GM19240 (cell line): ENCODE data around the gene ERAS.
"Not testable (repeated sequence)": the region's sequence is repeated elsewhere in the genome, so short reads cannot be mapped to it uniquely, and the experiment has no call there.

ENCODE experiments used
- DNase-seq: peaks from one replicate; pipeline ENCODE4 v3.0.0; 2011; ENCODE audit warnings: low spot score; ENCODE audit not compliant: insufficient read length

The ERAS gene

DNA sequence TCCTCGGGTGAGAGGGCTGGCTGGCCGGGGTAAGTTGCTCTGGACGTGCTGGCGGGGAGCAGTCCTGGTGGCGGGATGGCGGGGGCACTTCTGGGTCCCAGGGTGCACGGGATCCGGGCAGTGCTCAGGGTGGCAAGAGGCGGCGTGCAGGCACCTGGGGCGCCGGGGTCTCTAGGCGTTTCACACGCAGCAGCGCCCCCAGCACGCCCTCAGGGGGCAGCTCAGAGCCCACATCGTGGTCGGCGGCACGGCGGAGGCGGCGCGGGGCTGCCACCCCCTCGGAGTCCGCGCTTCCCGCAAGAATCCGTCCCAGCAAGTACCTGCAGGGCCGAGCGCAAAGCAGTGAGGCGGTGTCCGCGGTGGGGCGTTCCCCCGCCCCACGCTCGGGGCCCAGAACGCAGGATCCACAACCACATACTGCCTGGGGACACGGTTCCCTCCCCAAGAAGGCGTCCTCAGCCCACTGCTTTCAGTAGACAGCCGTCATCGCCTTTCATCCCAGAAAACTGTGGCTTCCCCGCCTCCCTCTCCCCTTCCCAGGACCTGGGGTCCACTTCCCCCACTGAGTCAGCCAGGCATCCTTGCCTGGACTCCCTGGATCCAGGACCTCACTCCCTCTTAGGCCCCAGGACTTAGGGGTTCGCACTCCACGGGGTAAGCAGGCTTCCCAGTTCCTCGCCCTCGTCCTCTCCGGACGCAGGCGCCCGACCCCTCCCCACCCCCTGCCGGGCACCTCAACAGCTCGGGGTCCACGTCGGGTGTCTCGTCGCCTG lies 5.0 kb downstream of the ERAS start:
- DNase-seq, result no peak

DNA sequence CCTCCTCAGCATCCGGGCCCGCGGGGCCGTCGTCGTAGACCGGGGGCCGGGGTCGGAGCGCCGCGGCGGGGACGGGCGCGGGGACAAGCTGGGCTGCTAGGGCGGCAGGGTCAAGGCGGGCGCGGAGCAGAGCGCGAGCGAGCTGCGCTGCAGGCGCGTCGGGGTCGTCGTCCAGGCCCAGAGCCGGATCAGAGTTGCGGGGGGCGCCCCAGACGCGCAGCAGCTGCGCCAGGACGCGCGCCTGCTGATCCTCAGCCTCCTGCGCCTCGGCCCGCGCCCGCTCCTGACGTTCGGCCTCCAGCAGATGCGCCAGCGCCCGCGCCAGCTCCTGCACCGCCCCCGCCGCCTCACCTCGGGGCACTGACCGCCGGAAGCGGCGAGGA lies 5.6 kb downstream of the ERAS start:
- DNase-seq, result no peak

DNA sequence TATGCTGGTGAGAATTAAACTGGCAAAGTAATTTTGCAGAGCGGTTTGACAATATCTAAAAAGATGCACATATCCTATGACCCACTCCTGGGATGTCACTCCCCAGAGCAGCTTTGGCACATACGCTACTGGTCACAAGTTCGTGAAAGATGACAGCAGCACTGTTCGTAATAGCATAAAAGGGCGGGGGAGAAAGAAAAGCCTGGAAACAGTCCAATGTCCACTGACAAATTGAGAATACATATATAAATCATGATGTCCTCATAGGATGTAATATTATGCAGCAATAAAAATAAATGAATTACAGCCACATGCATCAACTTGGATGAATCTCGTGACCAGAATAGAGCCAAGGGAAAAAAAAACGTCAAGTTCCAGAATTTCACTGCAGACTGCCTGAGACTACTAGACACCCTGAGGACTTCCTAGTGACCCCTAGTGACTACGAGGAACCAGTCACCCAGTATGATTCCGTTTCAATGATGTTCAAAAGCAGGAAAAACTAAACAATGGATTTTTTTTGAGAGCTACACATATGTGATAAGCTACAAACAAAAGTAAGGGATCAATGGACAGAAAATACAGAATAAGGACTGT lies 7.3 kb downstream of the ERAS start:
- DNase-seq, result no peak

DNA sequence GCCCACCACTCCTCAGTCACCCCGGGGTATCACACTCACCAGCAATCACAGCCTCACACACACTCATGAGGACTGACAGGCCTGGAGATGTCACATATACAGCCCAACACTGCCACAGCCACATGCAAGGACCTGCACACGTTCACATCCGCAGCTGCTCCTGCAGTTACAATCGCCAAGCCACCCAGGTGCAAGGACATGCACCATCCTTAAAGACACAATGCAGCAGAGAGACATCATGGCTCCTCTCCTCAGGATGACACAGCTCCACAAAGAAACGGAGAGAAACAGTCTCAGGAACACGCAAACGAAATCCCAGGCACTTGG lies 8.0 kb downstream of the ERAS start:
- DNase-seq, result no peak

DNA sequence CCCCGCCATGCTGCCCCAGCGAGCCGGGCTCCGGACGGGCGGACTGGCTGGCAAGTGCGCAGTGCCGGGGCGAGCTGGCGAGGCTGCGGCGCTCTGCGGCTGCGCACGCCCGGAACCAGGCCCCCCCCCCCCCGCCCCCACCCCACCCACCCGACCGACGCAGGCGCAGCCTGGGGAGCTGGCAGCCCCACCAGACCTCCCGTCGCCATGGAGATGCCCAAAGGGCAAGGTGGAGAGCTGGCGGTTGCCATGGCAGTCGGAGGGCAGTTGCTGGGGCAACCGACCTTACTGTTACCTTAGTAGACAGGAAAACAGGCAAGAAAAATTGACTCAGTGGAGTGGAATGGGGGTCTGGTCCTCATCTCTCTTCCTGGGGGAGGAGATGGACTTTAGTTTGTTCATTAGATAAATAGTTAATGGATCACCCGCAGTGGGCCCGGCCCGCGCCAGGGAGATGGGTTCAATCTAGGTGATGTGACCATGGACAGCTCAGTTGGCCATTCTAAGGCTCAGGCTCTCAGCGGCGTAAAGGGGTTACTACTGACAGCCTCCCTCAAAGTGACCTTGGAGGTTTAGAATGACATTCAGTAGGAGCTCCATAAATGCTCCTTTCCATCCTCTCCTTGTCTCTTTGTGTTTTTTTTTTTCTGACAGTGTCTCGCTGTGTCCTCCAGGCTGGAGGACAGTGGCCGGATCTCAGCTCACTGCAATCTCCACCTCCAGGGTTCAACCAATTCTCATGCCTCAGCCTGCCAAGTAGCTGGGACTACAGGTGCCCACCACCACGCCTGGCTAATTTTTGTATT lies 9.4 kb downstream of the ERAS start, which contains the start of gene PCSK1N:
Gene PCSK1N (minus strand): TSS at position 87 of the 806 bp plus-strand sequence. CDS start 78 bp downstream, at position 9.
- no peak for DNase-seq

DNA sequence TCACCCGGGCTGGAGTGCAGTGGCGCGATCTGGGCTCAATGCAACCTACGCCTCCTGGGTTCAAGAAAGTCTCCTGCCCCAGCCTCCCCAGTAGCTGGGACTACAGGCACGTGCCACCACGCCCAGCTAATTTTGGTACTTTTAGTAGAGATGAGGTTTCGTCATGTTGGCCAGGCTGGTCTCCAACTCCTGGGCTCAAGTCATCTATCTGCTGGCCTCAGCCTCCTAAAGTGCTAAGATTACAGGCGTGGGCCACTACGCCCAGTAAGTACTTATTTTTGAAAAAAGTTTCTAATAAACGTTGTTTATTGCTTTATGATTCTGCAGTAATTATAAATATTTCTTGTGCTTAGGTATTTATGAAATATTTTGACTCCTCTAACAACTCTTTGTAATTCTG lies 13.4 kb downstream of the ERAS start:
- DNase-seq, result no peak

DNA sequence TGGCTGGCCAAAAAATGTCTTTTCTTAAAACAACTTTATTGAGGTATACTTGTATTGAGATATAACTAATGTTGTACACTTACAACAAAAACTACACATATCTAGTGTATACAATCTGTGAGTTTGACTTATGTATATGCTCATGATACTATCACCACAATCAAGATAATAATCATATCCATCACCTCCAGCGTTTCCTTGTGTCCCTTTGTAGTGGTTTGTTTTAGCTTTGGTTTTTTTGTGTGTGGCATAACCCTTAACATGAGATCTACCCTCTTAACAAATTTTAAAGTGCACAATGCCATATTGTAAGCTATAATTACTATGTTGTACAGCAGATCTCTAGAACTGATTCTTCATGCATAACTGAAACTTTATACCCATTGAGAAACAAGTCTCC lies 22.5 kb downstream of the ERAS start:
- no peak for DNase-seq

DNA sequence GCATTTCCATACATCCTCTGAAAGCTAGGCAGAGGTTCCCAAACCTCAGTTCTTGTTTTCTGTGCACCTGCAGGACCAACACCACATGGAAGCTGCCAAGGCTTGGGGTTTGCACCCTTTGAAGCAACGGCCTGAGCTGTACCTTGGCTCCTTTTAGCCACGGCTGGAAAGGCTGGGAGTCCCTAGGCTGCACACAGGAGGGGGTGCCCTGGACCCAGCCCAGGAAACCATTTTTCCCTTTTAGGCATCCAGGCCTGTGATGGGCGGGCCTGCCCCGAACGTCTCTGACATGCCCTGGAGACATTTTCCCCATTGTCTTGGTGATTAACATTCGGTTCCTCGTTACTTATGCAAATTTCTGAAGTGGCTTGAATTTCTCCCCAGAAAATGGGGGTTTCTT lies 26.5 kb downstream of the ERAS start:
- no peak for DNase-seq

DNA sequence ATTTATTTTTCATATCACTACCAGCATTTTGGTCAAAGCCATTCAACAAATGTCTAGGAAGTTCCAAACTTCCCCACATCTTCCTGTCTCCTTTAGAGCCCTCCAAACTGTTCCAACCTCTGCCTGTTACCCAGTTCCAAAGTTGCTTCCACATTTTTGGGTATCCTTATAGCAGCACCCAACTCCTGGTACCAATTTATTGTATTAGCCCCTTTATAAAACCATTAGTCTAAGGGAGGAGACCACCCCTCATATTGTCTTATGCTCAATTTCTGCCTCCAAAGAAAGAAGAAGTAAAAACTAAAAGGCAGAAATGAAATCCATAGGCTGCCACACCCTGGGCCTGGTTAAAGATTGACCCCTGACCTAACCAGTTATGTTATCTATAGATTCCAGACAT lies 27.2 kb downstream of the ERAS start:
- DNase-seq, result not testable (repeated sequence)

DNA sequence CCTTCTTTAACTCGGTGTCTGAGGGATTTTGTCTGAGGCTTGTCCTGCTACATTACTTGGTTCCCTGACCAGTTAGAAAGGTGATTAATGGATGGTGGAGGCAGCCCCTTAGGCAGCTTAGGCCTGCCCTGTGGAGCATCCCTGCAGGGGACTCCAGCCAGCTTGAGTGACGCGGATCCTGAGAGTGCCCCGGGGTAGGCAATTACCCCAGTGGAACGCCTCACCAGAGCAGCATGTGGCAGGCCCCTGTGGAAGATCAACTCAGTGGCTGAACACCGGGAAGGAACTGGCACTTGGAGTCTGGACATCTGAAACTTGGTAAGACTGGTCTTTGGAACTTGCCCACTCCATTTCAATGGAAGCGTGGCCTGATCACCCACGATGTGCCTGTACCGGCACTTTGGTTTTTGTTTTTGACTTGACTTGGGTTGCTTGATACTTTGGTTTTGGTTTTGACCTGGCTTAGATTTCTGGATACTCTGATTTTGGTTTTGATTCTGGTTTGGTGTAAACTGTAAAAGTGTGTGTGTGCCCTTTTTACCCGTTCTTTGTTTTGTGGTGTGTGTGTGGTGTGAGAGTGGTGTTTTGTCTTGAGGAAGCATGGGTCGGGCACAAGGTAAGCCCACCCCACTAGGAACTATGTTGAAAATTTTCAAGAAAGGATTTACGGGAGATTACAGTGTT lies 27.9 kb downstream of the ERAS start:
- not testable (repeated sequence) for DNase-seq

DNA sequence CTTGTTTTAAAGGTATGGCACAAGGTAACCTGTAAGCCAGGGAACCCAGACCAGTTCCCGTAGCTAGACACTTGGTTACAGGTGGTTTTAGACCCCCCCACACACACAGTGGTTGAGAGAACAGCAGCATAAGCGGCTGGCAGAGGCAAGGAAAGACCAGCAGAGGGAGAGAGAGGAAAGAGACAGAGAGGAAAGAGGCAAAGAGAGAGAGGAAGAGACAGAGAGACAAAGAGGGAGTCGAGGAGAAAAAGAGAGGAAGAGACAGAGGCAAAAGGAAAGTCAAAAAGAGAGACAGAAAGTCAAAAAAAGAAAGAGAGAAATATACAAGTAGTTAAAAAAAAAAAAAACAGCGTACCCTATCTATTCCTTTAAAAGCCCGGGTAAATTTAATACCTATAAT lies 28.6 kb downstream of the ERAS start:
- DNase-seq, result no peak

DNA sequence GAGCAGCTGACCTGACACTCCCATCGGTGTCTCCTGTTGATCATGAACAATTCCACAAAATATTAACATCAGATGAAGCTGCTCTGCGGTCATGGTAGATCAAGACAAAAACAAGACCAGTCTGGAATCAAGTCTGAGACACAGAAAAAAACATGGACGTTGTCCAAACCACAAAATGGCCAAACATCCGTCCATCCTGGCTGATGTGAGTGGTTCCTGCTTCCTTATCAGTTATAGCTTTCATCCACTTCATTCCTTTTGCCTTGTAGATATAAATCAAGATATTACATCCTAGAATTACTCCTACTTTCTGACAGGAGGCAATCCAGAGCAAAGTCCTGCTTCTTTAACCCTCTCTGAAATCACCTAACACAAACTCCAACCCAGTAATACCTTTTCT lies 37.9 kb downstream of the ERAS start:
- DNase-seq, result no peak

DNA sequence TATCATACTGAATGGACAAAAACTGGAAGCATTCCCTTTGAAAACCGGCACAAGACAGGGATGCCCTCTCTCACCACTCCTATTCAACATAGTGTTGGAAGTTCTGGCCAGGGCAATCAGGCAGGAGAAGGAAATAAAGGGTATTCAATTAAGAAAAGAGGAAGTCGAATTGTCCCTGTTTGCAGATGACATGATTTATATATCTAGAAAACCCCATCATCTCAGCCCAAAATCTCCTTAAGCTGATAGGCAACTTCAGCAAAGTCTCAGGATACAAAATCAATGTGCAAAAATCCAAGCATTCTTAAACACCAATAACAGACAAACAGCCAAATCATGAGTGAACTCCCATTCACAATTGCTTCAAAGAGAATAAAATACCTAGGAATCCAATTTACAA lies 45.7 kb downstream of the ERAS start:
- not testable (repeated sequence) for DNase-seq

DNA sequence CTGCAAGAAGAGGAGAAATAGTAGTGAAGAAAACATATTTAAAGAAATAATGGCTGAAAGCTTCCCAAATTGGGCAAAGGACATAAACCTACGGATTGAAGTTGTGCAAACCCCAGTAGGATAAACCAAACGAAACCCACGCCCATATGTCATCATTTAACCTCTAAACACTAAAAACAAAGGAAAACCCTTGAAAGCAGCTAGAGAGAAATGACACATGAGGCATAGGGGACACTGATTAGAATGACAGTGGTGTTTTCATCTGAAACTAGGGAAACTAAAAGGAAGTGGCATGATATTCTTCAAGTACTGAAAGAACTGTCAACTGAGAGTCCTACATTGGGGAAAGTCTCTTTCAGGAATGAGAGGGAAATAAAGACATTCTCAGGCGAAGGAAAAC lies 50.6 kb downstream of the ERAS start:
- not testable (repeated sequence) for DNase-seq
